GM21786 (cell line): ENCODE results near the gene ZNF14.
"Not testable (repeated sequence)": the region's sequence is repeated elsewhere in the genome, so short reads cannot be mapped to it uniquely, and the experiment has no call there.

Experiments
- ATAC-seq: cut with Tn5 transposase; IDR thresholded peaks from one replicate; pipeline ENCODE4 v1.9.1; 2021; ENCODE audit not compliant: unreplicated experiment

The ZNF14 gene

DNA sequence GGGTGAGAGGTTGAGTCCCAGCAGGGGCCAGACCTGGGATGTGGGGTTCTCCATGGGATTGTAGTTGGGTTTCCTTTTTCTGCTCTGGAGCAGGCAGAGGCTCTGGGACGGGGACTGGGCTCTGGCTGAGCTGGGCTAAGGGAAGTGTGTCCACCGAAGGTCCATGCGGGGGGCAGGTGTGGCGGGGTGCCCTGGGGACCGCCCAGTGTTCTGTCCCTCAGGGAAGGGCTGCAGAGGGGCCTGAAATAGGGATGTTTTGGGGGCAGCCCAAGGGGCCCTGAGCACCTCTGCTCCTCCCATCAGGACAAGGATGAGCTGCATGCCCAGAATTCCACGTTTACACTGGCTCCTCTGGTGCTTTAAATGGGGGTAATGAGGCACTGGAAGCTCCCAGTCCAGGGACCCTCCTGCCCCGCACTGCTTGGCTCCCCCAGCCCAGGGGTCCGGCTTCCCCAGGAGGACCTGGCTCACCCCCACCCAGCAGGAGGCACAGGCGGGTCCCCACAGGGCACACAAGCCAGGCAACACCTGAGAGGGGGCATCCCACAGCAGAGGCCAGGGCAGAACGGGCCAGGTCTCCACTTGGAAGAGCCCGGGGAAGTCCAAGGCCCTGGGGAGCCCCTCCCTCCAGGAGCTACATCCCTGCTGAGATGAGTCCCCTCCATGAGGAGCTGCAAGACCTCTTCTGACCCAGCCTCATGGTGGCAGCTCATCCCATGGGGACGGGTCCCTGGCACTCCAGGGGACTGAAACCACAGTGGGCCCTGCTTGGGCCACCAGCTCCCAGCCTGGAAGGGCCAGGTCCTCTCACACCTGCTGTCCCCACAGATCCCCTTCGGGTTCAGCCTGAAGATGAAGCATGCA is 14.7 kb upstream of the ZNF14 start:
- no peak for ATAC-seq

DNA sequence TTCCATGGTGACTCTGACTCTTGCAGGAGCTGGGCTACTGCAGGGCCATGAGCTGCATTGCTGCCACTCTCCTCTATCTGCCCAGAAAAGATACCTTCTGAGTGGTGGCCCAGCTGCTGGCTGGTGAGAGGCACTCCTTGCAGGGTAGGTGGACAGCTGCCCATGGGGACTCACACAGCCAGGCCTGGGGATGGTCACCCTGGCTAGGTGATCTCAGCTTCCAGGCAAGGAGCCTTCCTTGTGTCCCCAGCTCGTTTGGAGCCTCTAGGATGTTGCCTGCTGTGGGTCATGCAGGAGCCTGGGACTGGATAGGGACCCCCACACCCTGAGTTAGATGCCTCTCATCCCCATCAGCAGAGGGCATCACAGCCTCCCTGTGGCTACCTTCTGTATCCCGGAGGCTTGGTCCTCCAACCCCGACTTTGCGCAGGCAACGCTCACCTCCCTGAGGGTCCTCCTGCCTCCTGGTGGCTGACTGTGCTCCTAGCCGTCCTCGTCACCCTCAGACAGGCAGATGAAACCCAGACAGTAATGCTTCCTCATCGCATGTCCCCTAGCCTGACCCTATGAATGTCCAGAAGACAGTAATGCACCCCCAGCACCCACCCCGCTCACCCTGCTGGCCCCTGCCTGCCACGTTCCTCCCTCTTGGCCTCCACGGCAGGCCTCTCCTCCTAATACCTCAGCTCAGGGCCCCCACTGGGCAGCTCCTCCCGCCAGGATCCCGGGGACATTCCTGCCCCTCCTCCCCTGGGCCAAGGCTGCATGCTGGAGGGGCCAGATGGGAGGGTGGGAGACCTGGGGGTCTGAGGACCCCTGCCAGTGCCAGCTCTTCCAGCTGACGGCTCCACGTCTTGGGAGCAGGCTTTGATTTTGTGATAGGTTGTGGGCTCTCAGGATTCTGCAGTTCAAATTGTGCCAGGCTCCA is 13.6 kb upstream of the ZNF14 start:
- ATAC-seq = no peak

DNA sequence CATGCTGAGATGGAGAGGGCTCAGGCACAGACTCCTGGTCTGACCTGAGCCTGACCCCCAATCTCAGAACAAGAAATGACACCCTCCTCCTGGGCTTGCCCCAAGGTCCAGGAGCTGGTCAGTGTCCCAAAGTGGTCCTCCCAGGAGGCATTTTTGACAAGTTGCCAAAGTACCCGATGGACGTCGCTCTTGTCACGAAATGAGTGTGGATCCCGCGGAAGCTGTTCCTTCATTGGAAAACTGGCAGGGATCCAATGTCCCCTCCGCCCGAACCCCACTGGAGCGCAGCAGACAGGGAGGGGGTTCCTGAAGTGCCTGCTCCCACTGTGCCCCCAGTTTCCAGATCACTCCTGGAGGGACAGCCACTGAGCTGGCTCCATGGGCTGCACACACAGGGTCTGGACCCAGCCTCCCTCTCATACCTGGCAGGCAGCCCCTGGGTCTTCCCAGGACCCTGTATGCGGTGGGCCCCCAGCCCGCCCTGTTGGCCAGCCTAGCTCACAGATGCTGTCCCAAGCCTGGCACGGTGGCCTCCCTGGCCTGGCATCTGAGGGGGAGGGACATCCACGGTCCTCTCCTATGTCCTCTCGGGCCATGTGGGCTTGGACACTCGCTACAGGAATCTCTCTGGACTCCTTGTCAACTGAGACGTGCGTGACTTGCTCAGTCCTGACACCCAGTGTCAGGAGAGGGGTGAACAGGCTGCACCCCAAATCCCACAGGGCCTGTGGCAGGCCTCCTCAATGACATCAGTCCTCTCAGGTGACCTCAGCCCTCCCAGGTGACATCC is 12.8 kb upstream of the ZNF14 start:
- ATAC-seq = no peak

DNA sequence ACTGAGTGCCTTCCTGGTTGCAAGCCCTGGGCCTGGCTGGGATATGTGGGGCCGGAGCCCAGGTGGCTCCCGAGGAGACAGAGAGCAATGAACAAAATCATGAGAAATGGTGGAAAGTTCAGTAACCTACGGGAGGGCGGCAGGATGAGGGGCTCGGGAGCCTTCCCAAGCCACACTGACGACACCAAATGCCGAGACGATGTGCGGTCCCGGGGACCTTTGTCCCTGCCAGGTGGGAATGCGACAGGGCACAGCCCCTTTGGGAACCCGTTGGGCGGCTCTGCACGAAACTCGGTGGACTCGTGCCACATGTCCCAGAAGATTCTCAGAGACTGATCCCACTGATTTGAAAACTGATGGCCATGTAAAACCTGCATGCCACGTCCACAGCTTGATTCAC is 11.7 kb upstream of the ZNF14 start:
- ATAC-seq = no peak

DNA sequence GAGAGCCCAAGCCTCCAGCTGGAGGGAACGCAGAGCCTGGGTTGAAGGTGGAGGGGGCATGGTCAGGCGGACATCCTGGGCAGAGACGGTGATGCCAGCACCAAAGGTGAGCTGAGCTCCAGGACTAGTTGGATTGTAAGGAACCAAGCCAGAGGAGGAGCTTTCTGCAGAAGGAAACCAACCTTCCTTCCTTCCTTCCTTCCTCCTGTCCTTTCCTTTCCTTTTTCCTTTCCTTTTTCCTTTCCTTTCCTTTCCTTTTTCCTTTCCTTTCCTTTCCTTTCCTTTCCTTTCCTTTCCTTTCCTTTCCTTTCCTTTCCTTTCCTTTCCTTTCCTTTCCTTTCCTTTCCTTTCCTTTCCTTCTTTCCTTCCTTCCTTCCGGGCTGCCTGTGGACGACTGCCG is 11.0 kb upstream of the ZNF14 start:
- not testable (repeated sequence) for ATAC-seq

DNA sequence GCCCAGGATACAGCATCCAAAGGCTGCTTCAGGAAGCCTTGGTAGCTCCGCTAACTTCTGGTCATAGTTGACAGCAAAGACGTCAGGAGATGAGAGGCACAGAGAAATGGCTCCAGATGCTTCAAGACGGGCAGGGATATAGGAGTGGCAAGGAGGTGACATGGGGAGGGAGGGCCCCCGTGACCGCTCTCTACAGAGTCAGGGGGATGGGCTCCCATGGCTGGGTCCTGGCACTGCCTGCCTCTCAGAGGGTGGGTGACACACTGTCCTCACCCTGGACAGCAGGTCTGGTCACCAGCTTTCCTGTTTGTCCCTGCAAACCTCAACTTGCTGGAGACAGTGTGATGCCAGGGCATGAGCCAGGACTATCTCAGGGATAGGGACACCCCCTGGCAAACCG is 10.3 kb upstream of the ZNF14 start:
- no peak for ATAC-seq

DNA sequence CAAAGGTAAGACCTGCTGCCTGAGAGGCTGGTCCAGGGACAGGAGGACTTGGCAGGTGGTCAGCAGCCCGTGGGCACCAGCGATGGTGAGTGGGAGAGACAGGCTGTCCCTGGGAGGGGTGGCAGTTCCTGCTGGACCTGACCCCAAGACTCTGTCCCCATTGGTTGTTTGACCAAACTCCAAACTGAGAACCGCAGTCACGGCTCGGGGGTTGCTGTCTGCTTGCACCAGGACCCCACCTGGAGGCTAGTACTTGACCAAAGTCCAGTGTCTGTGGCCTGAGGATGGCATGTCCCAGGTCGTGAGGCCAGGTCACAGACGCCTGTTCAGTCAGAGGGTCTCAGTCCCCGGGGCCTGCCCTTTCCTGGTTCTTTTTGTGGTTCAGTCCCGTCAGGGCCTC is 9.9 kb upstream of the ZNF14 start:
- ATAC-seq = no peak

DNA sequence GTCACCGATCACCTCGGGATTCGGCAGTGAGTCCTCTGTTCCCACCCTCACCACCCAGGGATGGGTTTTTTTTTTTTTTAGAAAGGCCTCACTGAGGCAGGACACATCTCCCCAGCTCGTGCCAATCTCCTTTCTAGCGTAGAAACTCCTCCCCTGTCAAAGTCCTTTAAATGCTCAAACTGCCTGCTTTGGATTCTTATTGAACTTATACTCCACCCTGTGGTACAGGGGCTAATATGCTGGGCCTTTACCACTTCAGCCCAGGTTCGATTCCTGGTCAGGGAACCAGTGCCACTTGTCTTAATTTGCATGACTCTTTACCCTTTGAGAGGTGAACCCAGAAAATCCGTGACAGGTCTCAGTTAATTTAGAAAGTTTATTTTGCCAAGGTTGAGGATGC is 8.3 kb upstream of the ZNF14 start:
- no peak for ATAC-seq

DNA sequence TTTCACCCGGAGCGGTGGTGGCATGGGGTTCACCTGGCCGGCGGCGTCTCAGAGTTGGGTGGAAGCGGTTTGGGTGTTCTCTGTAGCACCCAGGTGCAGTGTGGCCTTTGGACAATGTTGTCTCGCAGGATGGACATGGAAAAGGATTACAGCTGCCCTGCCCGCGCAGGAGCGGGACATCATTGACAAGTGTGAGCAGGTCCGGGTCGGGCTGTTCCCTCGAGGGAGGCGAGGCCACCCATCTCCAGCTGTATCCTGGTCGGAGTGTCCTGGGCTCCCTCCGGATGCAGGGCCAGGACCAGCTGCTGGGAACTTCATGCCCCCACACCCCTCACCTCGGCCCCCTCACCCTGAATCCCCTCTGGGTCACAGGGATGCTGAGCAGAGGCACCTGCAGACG is 7.8 kb upstream of the ZNF14 start:
- ATAC-seq = no peak

DNA sequence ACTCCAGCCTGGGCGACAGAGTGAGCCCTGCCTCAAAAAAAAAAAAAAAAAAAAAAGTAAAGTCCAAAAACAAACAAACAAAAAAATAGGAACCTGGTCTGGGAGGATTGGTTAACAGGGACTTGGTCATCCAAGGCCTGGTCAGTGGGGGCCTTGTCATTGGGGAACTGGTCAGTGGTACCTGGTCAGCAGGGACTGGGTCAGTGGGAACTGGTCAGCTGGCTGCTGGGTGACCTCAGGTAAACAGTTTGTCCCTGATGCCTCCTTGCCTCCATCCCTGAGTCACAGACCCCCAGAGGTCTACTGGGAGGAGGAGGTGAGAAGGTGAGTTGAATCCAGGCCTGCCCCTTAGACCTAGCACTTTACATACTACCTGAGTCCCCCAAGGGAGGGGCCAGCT is 5.7 kb upstream of the ZNF14 start:
- no peak for ATAC-seq

DNA sequence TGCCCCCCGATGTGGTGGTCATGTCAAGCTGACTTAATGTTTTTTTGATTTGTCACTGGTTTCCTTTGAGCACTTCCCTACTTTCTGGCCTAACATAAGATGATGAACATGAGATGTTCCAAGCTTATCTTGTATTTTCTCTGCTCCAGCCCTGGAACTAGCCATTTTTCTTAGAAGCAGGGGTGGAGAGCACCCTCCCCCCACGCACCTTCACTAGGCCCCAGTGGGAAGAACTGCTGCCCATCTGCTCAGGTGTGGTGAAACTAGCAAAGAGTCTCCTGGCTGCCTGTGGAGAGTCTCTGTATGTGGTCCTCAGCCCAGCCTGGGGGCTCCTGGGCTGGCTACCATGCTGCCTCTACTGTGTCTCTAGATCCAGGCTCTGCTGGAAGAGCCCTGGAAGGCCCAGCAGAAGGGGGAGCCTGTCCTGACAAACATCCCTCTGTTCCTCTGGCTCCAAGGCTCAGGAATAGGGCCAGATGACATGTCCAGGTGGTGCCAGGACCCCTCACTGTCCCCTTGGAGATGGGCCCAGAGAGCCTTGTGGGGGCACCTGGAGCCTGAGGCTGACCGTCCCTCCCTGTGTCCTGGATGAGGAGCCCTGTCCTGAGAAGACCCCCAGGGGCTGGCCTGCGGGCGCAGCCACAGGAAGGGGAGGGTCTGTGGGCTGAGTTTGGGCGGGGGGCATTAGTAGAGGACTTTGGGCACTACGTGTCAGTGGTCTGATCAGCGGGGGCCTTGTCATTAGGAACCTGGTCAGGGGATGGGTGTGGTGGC is 4.8 kb upstream of the ZNF14 start:
- ATAC-seq = no peak

DNA sequence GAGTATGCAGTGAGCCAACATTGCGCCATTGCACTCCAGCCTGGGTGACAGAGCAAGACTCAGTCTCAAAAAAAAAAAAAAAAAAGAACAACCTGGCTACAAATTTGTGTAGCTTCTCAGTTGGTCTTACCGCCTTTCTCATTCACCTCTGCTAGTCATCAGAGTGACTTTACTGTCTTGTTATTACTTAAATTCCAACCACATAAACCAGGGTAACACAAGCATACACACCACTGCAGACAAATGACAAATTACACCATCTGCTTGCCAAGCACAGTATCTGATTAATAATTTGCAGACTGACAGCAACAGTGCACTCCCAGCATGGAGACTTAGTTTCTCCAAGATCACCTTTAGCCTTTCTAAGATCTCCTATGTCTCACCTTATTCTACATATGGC is 11.0 kb downstream of the ZNF14 start:
- no peak for ATAC-seq

DNA sequence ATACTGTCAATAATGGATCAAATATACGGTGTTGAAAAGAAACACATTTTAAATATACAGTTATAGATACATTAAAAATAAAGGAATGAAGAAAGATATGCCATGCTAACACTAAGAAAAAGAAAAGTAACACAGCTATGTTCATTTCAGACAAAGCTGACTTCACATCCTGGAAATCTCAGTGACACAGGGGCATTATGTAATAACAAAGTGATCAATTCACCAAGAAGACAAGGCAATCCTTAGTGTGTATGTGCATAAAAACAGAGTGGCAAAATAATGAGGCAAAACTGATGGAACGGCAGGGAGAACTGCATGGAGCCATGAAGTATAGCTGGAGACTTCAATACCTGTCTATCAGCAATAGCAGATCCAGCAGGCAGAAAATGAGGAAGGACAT is 13.1 kb downstream of the ZNF14 start:
- ATAC-seq = no peak

DNA sequence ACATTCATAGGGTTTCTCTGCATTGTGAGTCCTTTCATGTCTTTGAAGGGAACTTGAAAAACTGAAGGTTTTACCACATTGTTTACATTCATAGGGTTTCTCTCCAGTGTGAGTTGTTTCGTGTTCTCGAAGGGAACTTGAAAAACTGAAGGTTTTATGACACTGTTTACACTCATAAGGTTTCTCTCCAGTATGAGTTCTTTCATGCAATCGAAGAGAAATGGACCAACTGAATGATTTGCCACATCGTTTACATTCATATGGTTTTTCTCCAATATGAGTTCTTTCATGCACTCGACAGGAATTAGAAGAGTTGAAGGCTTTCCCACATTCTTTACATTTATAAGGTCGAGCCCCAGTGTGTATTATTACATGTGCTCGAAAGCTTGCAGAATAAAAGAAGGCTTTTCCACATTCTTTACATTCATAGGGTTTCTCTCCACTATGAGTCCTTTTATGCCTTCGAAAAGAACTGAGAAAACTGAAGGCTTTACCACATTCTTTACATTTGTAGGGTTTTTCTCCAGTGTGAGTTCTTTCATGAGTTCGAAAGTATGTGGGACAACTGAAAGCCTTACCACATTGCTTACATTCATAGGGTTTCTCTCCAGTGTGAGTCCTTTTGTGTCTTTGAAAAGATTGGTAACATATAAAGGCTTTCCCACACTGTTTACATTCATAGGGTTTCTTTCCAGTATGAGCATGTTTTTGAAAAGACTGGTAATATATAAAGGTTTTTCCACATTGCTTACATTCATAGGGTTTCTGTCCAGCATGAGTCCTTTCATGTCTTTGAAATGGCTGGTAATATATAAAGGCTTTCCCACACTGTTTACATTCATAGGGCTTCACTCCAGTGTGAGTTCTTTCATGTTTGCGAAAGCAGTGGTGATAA is 20.7 kb downstream of the ZNF14 start:
- no peak for ATAC-seq

DNA sequence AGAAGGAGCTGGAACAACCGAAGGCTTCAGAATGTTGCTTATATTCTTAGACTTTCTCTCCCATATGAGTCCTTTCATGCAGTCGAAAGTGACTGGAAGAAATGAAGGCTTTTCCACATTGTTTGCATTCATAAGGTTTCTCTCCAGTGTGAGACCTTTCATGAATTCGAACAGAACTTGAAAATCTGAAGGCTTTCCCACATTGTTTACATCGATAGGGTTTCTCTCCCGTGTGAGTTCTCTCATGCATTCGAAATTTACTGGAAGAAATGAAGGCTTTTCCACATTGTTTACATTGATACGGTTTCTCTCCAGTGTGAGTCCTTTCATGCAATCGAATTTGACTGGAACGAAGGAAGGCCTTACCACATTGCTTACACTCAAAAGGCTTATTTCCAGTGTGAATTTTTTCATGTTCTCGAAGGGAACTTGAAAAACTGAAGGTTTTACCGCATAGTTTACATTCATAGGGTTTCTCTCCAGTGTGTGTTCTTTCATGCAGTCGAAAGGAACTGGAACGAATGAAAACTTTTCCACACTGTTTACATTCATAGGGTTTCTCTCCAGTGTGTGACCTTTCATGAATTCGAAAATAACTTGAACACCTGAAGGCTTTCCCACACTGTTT is 21.5 kb downstream of the ZNF14 start:
- ATAC-seq = no peak

DNA sequence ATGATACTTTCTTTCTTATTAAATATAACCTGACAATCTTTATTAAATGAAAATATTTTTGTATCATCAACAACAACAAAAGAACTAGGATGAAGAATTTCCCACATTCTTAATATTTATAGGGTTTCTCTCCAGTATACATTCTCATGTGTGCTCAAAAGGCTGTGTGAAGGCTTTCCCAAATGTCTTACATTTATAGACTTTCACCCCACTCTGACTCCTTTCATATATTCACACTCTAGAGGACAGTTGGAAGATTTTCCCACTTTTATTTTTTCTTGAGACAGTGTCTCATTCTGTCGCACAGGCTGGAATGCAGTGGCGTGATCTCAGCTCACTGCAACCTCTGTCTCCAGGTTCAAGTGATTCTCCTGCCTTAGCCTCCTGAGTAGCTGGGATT is 22.4 kb downstream of the ZNF14 start:
- no peak for ATAC-seq

DNA sequence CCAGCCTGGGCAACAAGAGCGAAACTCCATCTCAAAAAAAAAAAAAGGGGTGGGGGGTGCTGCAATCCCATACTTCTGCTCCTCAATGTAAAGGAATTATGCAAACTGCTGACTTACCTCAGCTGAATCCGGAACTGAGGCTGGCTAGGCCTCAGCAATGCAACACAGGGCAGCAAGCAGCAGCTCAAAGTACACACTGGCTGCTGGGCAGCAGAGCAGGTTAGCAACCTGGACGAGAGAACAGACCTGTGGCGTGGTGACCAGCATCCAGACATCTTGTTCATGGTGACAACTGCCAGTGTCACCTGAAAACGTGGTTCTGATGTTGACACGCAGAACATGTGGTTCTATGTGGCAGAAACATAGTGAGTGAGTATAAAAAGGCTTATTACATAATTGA is 28.1 kb downstream of the ZNF14 start:
- no peak for ATAC-seq

DNA sequence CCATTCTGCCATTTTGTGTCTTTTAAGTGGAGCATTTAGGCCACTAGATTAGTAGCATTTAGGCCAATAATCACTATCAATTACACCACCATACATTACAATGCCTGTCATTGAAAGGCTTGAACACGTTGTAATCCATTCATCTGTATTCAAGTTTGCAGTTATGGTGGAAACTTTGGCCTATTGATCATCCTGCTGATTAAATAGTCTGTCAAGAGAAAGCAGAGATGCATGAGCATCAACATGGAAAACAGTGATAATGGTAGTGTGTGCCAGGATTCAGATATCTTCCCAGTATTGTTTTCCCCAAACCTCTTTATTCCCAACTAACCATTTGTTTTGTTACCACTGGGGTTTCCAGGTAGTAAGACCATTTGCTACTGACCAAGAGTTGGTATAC is 32.4 kb downstream of the ZNF14 start:
- ATAC-seq = not testable (repeated sequence)

DNA sequence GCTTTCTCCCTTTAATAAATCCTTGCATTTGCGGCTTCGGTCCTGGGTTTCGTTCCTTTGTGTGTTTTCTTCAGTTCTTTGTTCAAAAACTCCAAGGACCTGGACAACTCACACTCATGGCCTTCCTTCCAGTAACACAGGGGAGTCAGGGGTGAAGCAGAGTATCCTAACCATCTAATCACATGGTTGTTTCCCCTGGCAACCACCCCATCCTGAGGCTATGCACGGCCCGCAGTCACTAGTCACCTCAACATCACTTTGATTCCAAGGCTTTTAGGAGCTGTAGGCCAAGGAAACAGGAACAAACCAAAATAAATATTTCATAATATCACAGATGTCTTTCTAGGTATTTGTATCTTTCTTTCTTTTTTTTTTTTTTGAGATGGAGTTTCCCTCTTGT is 35.3 kb downstream of the ZNF14 start:
- ATAC-seq = no peak
